Measurements from ENCODE around the gene HOXA11.

- no peak for TF ChIP-seq CTCF (IDR thresholded peaks at IDR 0.05 in 8 of 11, conservative IDR thresholded peaks at IDR 0.05 in 3 of 11)
- TF ChIP-seq POLR2A (IDR thresholded peaks at IDR 0.05): no peak
Measured at GRCh38 chr7:27184337-27185012, 557 bp downstream of the HOXA11 start.
